HL-60/S4 (cell line): ENCODE data around the gene CCND1.

Experiments used
- in situ Hi-C: fragments of 300-500 bp; cut with MboI; formaldehyde crosslinking; loops from 2 replicates; pipeline ENCODE4 v1.14.3; 2022; ENCODE audit warnings: low sequenced_read_pairs

The CCND1 gene

GRCh38 chr11:69639831-69640230 lies 1.1 kb upstream of the CCND1 start:
- in situ Hi-C loops, result loop anchor here (5.0 kb wide), 1 partner anchor 348 kb away; the partner anchor contains the start of gene MYEOV

GRCh38 chr11:69640260-69640994 lies 529 bp upstream of the CCND1 start:
- in situ Hi-C loops, result loop anchor here (5.0 kb wide), 1 partner anchor 348 kb away; the partner anchor contains the start of gene MYEOV

- in situ Hi-C loops, result loop anchor here (5.0 kb wide), 1 partner anchor 350 kb away; the partner anchor contains the start of gene MYEOV
These were observed 959 bp downstream of the CCND1 start for GRCh38 chr11:69641681-69642548.

GRCh38 chr11:69642549-69642912 lies 1.6 kb downstream of the CCND1 start:
- in situ Hi-C loops, result loop anchor here (5.0 kb wide), 1 partner anchor 350 kb away; the partner anchor contains the start of gene MYEOV

- in situ Hi-C loops, result loop anchor here (5.0 kb wide), 1 partner anchor 351 kb away; the partner anchor contains the start of gene MYEOV
These were observed 2.1 kb downstream of the CCND1 start for GRCh38 chr11:69642913-69643632.

- in situ Hi-C loops, result loop anchor here (5.0 kb wide), 1 partner anchor 351 kb away; the partner anchor contains the start of gene MYEOV
These were observed 2.7 kb downstream of the CCND1 start for GRCh38 chr11:69643646-69644045.

GRCh38 chr11:69644071-69644961 lies 3.4 kb downstream of the CCND1 start:
- in situ Hi-C loops, result loop anchor here (5.0 kb wide), 1 partner anchor 352 kb away; the partner anchor contains the start of gene MYEOV

GRCh38 chr11:69644962-69645675 lies 4.2 kb downstream of the CCND1 start:
- in situ Hi-C loops, result loop anchor here (5.0 kb wide), 1 partner anchor 353 kb away; the partner anchor contains the start of gene MYEOV

- in situ Hi-C loops, result no loop called here
These were observed 5.0 kb downstream of the CCND1 start for GRCh38 chr11:69645801-69646492.

- in situ Hi-C loops, result no loop called here
These were observed 5.8 kb downstream of the CCND1 start for GRCh38 chr11:69646493-69647389.

- in situ Hi-C loops, result no loop called here
These were observed 6.4 kb downstream of the CCND1 start for GRCh38 chr11:69647390-69647748.

- in situ Hi-C loops, result no loop called here
These were observed 7.0 kb downstream of the CCND1 start for GRCh38 chr11:69647761-69648497.

GRCh38 chr11:69648679-69649575 lies 8.0 kb downstream of the CCND1 start:
- in situ Hi-C loops, result no loop called here

- in situ Hi-C loops, result no loop called here
These were observed 8.6 kb downstream of the CCND1 start for GRCh38 chr11:69649576-69649900.

GRCh38 chr11:69650081-69650831 lies 9.3 kb downstream of the CCND1 start:
- in situ Hi-C loops, result no loop called here
